Vagina (tissue), 2 donors: ENCODE results near the gene GRPEL2. TPM values are rescaled to one million over a fixed set of nuclear protein-coding genes. Genes with fewer than 3 reads are reported as not detected.

Source experiments
- DNase-seq, 2 donors: peaks; one replicate each; pipeline ENCODE4 v3.0.0-alpha.2; 2017; ENCODE audit errors: extremely low spot score in 2 of 2
- H3K27ac ChIP-seq: fragments of 200-600 bp; sonication (generic); one replicate; pipeline ENCODE4 v1.5.1; 2019
- H3K27me3 ChIP-seq: fragments of 200-600 bp; sonication (generic); one replicate; pipeline ENCODE4 v1.5.1; 2019
- H3K36me3 ChIP-seq, 2 donors: fragments of 200-600 bp; sonication (generic); one replicate each; pipeline ENCODE4 v1.5.1; 2017 to 2019
- H3K4me1 ChIP-seq: fragments of 200-600 bp; sonication (generic); one replicate; pipeline ENCODE4 v1.5.1; 2019
- H3K4me3 ChIP-seq, 2 donors: fragments of 200-600 bp; sonication (generic); 1 replicate in 1 of 2; 2 replicates in 1 of 2; pipeline ENCODE4 v1.5.1; 2016 to 2019
- H3K9me3 ChIP-seq: fragments of 200-600 bp; sonication (generic); one replicate; pipeline ENCODE4 v1.5.1; 2019
- CTCF ChIP-seq, 3 experiments: fragments of 450-650 bp in 2 of 3; fragments of 200-600 bp in 1 of 3; sonication (generic) in 1 of 3; IDR thresholded peaks; one replicate each; pipeline ENCODE4 v1.5.1; 2017 to 2019; ENCODE audit warnings: antibody characterized with exemption in 3 of 3, mild to moderate bottlenecking in 2 of 3, moderate library complexity in 2 of 3
- POLR2A ChIP-seq, 2 donors: fragments of 450-650 bp; IDR thresholded peaks; one replicate each; pipeline ENCODE4 v1.6.1; 2017; ENCODE audit warnings: antibody characterized with exemption in 2 of 2, mild to moderate bottlenecking in 2 of 2, moderate library complexity in 2 of 2
- POLR2AphosphoS5 ChIP-seq, 2 donors: sonication (generic); formaldehyde crosslinking; IDR thresholded peaks; one replicate each; pipeline ENCODE4 v1.9.0; 2017; ENCODE audit warnings: antibody characterized with exemption in 2 of 2, mild to moderate bottlenecking in 2 of 2, low read depth in 1 of 2; ENCODE audit not compliant: insufficient read depth in 1 of 2
- intact Hi-C: fragments of 100-400 bp; cut with DNase I; formaldehyde crosslinking; loops from one replicate; pipeline ENCODE4 v1.15.1; 2023
- total RNA-seq: library from RNA; depleted of rRNA; stranded (reverse); fragments of >200 nt; gene quantifications from one replicate; pipeline ENCODE4 v1.2.3, GENCODE V29; 2016

The GRPEL2 gene
- total RNA-seq, 1 donor from 2014 or later: 16.9 TPM

DNA sequence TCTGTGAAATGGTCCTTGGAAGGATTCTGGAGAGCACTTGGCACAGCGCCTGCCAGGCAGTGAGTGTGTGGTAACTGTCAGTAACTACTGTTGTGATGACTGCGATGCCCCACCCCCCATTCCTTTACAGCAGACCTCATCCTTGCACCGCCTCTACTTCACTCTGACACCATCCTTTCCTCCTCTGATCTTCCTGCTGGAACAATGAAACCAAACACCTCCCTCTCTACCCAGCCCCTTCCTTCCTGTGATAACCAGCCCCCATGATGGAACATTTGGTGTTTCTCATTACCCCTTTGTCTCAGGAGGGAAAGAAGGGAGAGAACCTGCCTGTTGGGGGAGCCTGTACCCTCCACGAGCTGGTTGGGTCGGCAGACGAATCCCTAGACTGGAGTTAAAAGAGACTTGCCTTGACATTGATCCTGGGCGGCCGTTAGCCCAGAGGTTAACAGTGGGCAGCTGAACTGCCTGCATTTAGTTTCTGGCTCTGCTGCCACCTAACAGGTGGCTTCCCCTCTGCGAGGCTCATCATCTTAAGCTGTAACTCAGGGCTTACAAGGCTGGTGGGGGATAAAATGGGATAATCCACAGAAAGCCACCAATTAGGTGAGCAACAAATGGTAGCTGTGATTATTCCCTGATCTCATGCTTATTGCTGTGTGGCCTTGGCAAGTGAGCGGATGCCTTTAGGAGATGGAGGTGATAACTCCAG is 34.2 kb upstream of the GRPEL2 start:
- H3K4me1 ChIP-seq: no peaks in the 10 kb centered on the region
- no peak for TF ChIP-seq CTCF (IDR thresholded peaks at IDR 0.05)
- TF ChIP-seq POLR2A (IDR thresholded peaks at IDR 0.05): no peak
- no peak for TF ChIP-seq POLR2AphosphoS5 (IDR thresholded peaks at IDR 0.05; ENCODE audit: insufficient read depth in 1 of 2, low read depth in 1 of 2)
- intact Hi-C loops: no loop called here
- H3K4me3 ChIP-seq: no peak overlapping the region
- H3K9me3 ChIP-seq: no peaks in the 10 kb centered on the region
- no peak overlapping the region for H3K27ac ChIP-seq
- DNase-seq: no peak
- peaks cover 0 to 4% of the 10 kb centered on the region in 2 donors for H3K36me3 ChIP-seq
- H3K27me3 ChIP-seq: no peaks in the 10 kb centered on the region

DNA sequence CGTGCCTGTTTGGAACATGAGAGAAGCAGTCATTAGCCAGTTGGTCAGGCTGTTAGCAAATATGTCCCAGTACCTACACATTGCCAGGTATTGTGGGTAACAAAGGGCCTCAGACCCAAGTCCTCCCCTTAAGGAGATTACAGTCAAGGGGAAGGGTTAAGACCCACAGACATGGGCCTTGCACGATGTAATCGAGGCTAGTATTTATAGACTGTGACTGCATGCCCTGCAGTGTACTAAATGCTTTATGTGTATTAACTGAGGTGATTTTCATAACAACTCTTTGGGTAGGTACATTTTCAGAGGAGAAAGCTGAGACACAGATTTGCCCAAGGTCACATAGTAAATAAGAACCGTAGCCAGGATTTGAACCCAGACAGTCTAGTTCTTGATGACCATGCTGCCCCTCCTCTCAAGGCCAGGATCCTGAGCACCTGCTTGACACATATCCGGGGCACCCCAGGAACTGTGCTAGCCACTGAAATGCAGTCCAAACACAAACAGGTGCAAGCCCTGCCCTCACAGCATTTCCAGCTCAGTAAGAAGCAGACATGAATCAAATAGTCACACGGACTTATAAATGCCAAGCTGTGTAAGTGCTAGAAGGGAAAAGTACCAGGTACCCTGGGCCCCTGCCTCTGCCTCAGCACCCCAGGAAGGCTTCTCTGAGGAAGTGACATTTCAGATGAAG is 32.0 kb upstream of the GRPEL2 start:
- DNase-seq: no peak
- H3K36me3 ChIP-seq: peaks cover 0 to 4% of the 10 kb centered on the region in 2 donors
- TF ChIP-seq CTCF (IDR thresholded peaks at IDR 0.05) (no peak), POLR2AphosphoS5 (IDR thresholded peaks at IDR 0.05; ENCODE audit: insufficient read depth in 1 of 2, low read depth in 1 of 2) (no peak), POLR2A (IDR thresholded peaks at IDR 0.05) (no peak)
- no peak overlapping the region for H3K4me3 ChIP-seq
- no peaks in the 10 kb centered on the region for H3K4me1 ChIP-seq
- H3K27me3 ChIP-seq: no peaks in the 10 kb centered on the region
- no peaks in the 10 kb centered on the region for H3K9me3 ChIP-seq
- H3K27ac ChIP-seq: no peak overlapping the region
- intact Hi-C loops: no loop called here

DNA sequence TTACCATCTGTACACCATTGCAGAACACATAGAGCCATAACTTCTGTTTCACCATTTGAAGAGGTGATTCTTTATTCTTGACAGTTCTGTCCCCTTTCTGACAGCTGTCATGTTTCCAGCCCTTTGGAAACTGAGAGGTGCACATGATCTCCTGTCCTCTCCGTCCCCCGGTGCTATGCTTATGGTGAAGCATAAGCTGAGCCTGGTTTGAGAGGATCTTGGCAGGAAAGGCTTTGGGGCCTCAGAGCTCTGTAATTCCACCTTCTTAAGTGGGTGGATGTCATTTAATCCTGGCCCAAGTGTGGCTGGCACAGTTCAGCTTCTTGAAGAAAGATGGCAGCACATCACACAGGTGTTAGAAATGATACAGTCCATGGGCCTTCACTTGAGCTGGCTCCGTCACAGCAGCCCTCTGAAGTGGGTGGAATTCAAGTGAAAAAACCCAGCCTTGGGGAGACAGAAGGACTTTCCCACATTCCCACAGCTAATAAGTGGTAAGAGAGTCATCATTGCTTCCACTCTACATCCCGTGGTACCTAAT is 30.7 kb upstream of the GRPEL2 start:
- TF ChIP-seq POLR2AphosphoS5 (IDR thresholded peaks at IDR 0.05; ENCODE audit: insufficient read depth in 1 of 2, low read depth in 1 of 2) (no peak), POLR2A (IDR thresholded peaks at IDR 0.05) (no peak), CTCF (IDR thresholded peaks at IDR 0.05) (no peak)
- Histone ChIP-seq H3K27ac (no peak overlapping the region), H3K27me3 (no peaks in the 10 kb centered on the region), H3K36me3 (peaks cover 0 to 4% of the 10 kb centered on the region in 2 donors), H3K9me3 (no peaks in the 10 kb centered on the region), H3K4me3 (no peak overlapping the region), H3K4me1 (no peaks in the 10 kb centered on the region)
- DNase-seq: no peak
- intact Hi-C loops: no loop called here

DNA sequence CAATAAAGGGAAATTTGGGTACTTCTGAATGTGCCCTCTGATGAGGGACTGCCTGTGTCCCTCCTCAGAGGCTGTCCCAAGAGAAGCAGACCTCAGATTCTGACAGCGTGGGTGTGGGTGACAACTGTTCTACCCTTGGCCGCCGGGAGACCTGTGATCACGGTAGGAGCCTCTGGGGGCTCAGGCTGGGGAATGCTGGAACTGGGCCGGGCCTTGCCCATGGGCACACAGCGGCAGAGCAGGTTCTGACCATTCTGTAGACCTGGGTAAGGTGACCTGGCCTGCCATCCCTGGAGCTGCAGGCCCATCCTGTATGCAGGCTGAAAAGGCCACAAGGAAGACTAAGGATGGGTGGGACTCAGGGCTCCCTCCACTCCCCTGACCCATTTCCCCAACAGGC is 29.5 kb upstream of the GRPEL2 start:
- intact Hi-C loops: no loop called here
- Histone ChIP-seq H3K4me1 (peaks cover 7% of the 10 kb centered on the region), H3K36me3 (no peaks in the 10 kb centered on the region), H3K9me3 (no peaks in the 10 kb centered on the region), H3K27ac (no peak overlapping the region), H3K27me3 (no peaks in the 10 kb centered on the region), H3K4me3 (no peak overlapping the region)
- no peak for DNase-seq
- TF ChIP-seq POLR2A (IDR thresholded peaks at IDR 0.05) (no peak), CTCF (IDR thresholded peaks at IDR 0.05) (no peak), POLR2AphosphoS5 (IDR thresholded peaks at IDR 0.05; ENCODE audit: insufficient read depth in 1 of 2, low read depth in 1 of 2) (no peak)
